Spleen (tissue), 7 donors: ENCODE results near the gene TREM1.

Source experiments
- POLR2A ChIP-seq, 3 donors: fragments of 450-650 bp; IDR thresholded peaks; one replicate each; pipeline ENCODE4 v1.5.1; 2017; ENCODE audit warnings: antibody characterized with exemption in 3 of 3, mild to moderate bottlenecking in 1 of 3
- POLR2AphosphoS5 ChIP-seq, 3 donors: sonication (generic); formaldehyde crosslinking; IDR thresholded peaks; one replicate each; pipeline ENCODE4 v1.5.1; 2017; ENCODE audit warnings: antibody characterized with exemption in 3 of 3
- TF ChIP-seq, protein P1 (sequence below), 11 experiments: fragments of 200-600 bp in 7 of 11; fragments of 450-650 bp in 4 of 11; sonication (generic) in 4 of 11; IDR thresholded peaks in 8 of 11; conservative IDR thresholded peaks in 3 of 11; 1 replicate in 7 of 11; 2 replicates in 4 of 11; pipeline versions ENCODE4 v1.4.0 to v1.8.0; 2016 to 2021; ENCODE audit warnings: antibody characterized with exemption in 11 of 11, inconsistent platforms in 4 of 11, mild to moderate bottlenecking in 1 of 11
- donor health status: DM: no; HTN: no; CAD: no; lungs with moderate emphysema.
- donor health status: DM: no; HTN: no; CAD: no.
- donor health status: DM: no; HTN: no; CAD: no.

DNA sequence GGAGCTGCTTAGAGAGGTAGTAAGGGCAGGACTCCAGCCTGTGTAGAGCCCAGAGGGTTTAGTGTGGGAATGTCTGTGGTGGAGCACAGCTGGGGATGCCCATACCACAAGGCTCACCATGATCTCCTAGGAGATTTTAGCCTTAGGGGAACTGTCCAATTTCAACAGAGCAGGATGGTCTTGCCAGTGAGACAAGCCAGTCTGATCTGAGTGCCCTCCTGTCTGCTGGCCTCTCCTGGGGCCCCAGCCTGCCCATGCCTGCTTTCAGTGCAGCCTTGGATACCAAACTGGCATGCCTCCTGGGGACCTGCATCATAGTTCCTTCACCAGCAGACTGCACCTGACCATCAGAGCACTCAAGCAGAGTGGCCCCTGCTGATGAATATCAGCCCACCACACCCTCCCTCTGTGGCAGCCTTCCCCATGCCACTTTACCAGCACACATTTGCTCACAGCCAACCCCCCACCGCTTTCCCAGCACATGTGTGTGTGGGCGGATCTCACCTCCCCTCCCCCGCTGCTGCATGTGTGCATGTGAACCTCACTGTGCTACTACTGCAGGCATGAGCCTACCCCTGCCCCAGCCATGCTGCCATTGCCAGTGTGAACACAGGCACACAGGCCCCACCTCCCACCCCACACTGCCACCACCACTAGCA, 7.9 kb upstream of the TREM1 start:
- TF ChIP-seq POLR2A (IDR thresholded peaks at IDR 0.05) (no peak), POLR2AphosphoS5 (IDR thresholded peaks at IDR 0.05) (no peak)
- TF ChIP-seq, protein P1, sequence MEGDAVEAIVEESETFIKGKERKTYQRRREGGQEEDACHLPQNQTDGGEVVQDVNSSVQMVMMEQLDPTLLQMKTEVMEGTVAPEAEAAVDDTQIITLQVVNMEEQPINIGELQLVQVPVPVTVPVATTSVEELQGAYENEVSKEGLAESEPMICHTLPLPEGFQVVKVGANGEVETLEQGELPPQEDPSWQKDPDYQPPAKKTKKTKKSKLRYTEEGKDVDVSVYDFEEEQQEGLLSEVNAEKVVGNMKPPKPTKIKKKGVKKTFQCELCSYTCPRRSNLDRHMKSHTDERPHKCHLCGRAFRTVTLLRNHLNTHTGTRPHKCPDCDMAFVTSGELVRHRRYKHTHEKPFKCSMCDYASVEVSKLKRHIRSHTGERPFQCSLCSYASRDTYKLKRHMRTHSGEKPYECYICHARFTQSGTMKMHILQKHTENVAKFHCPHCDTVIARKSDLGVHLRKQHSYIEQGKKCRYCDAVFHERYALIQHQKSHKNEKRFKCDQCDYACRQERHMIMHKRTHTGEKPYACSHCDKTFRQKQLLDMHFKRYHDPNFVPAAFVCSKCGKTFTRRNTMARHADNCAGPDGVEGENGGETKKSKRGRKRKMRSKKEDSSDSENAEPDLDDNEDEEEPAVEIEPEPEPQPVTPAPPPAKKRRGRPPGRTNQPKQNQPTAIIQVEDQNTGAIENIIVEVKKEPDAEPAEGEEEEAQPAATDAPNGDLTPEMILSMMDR (IDR thresholded peaks at IDR 0.05 in 8 of 11, conservative IDR thresholded peaks at IDR 0.05 in 3 of 11): no peak
